WI38 (cell line): ENCODE measurements around the gene TRRAP.
"Not testable (repeated sequence)": the region's sequence is repeated elsewhere in the genome, so short reads cannot be mapped to it uniquely, and the experiment has no call there.

Experiments
- H3K4me3 ChIP-seq: 2 replicates; pipeline ENCODE4 v1.5.1; 2011; ENCODE audit warnings: low read depth, mild to moderate bottlenecking, control low read depth, low read length
- CTCF ChIP-seq: IDR thresholded peaks from 2 replicates; pipeline ENCODE4 v1.5.1; 2012; ENCODE audit warnings: low read depth, mild to moderate bottlenecking, control low read depth, low read length

Gene TRRAP

GRCh38 chr7:98840096-98840495 lies 38.2 kb upstream of the TRRAP start:
- no peak overlapping the region for H3K4me3 ChIP-seq
- no peak for TF ChIP-seq CTCF

GRCh38 chr7:98840722-98841121 lies 37.6 kb upstream of the TRRAP start:
- no peak for TF ChIP-seq CTCF
- no peak overlapping the region for H3K4me3 ChIP-seq

GRCh38 chr7:98841179-98841997 lies 36.9 kb upstream of the TRRAP start:
- H3K4me3 ChIP-seq: no peak overlapping the region
- TF ChIP-seq CTCF: peak; percentile 89

- not testable (repeated sequence) for H3K4me3 ChIP-seq
These were observed 35.8 kb upstream of the TRRAP start for GRCh38 chr7:98842552-98842951.

GRCh38 chr7:98848918-98849317 lies 29.4 kb upstream of the TRRAP start:
- no peak overlapping the region for H3K4me3 ChIP-seq
- no peak for TF ChIP-seq CTCF

- no peak for TF ChIP-seq CTCF
These were observed 25.5 kb upstream of the TRRAP start for GRCh38 chr7:98852826-98853225.

GRCh38 chr7:98855610-98856422 lies 22.5 kb upstream of the TRRAP start:
- H3K4me3 ChIP-seq: no peak overlapping the region
- no peak for TF ChIP-seq CTCF

More at GRCh38 chr7:98852826-98853225, 25.5 kb upstream of the TRRAP start:
- no peak overlapping the region for H3K4me3 ChIP-seq
